NCI-H1048 (cell line): ENCODE data around the gene PAPPA2.
A peak's percentile ranks its signal among the peaks of the same experiment; 100 is the strongest.
"Not testable (repeated sequence)": the region's sequence is repeated elsewhere in the genome, so short reads cannot be mapped to it uniquely, and the experiment has no call there.

ENCODE experiments used
- DNase-seq: peaks from one replicate; lab custom pipeline; 2025; lab: John Stamatoyannopoulos, UW

Gene PAPPA2

GRCh38 chr1:176556288-176556687, 93.3 kb downstream of the PAPPA2 start:
- DNase-seq, result no peak

DNA sequence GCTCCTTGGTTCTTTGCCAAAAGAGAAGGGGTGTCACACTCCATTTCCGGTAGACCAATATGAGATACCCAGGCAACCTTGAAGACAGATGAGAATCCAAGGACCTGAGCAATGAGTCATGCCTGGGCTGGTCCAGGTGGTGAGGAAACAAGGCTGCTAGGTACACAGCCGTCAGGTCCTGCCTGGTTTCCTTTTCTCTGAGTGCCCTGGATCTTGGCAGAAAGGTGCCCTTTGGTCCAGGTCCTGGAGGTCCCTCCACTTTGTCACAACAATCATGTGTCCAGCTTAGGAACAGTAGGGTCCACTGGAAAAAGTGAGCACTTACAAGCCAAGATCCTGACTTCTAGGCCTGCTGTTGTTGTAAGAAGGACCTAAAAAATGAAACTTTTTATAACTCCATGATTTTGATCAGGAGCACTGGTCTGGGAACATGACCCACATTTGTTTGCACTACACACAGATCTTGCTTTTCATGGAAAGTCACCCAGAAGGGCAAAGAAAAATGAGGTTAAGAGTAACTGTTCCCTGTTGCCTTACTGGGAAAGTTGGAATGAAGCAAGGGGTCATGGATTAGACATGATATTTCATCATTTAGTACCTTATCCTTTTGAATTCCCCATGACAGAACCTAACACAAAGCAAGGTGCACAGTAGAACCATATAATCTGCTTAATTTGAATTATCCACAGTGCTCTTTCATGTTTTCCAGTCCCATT, 94.7 kb downstream of the PAPPA2 start:
- no peak for DNase-seq

- no peak for DNase-seq
Measured at GRCh38 chr1:176558561-176558960, 95.6 kb downstream of the PAPPA2 start.

GRCh38 chr1:176559474-176559873, 96.5 kb downstream of the PAPPA2 start:
- no peak for DNase-seq

GRCh38 chr1:176559878-176560277, 96.9 kb downstream of the PAPPA2 start:
- DNase-seq, result peak; percentile 68

GRCh38 chr1:176560681-176561080, 97.7 kb downstream of the PAPPA2 start:
- DNase-seq, result no peak

DNA sequence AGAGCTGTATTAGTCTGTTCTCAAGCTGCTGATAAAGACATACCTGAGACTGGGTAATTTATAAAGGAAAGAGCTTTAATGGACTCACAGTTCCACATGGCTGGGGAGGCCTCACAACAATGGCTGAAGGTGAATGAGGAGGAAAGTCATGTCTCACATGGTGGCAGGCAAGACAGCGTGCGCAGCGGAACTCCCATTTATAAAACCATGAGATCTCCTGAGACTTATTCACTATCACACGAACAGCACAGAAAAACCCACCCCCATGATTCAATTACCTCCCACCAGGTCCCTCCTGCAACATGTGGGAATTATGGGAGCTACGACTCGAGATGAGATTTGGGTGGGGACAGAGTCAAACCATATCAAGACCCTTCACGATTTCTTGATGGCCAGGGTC, 98.8 kb downstream of the PAPPA2 start:
- DNase-seq, result not testable (repeated sequence)

GRCh38 chr1:176566004-176566975, 103.3 kb downstream of the PAPPA2 start:
- no peak for DNase-seq

GRCh38 chr1:176567190-176567794, 104.3 kb downstream of the PAPPA2 start:
- DNase-seq, result no peak

DNA sequence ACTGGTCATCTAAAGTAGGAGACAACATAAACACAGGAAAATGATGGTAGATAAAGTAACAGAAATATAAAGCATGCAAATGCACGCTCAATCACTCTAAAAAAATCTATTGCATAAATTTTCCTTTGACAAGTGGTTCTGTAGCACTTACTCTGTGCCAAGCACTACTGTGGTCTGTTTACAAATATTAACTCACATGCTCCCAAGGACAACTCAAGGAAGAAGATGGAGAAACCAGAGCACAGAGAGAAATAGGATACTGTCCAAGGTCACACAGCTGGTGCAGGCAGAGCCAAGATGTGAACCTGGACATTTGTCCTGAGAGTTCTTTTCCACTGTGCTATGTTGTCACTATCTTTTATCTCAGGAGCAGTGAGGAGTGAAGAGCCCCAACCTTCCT, 105.2 kb downstream of the PAPPA2 start:
- DNase-seq, result no peak

- no peak for DNase-seq
Measured at GRCh38 chr1:176574756-176575155, 111.8 kb downstream of the PAPPA2 start.

DNA sequence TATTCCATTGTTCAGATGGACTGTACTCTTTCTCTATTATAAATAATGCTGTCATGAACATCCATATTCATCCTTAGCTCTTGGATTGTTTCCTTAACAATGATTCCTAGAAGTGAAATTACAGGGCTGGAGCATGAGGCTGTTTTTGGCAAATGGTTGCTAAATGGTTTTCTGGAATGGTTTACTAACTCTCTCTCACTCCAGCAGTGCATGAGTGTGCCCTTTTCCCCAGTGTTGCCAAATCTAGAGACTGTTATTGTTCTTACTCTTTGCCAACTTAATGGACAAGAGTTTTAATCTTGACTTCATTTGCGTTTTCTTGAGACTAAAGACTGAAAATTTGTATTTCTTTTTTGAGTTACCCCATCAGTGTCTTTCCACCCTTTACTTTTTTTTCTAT, 113.0 kb downstream of the PAPPA2 start:
- DNase-seq, result no peak

GRCh38 chr1:176576670-176577069, 113.7 kb downstream of the PAPPA2 start:
- DNase-seq, result no peak

DNA sequence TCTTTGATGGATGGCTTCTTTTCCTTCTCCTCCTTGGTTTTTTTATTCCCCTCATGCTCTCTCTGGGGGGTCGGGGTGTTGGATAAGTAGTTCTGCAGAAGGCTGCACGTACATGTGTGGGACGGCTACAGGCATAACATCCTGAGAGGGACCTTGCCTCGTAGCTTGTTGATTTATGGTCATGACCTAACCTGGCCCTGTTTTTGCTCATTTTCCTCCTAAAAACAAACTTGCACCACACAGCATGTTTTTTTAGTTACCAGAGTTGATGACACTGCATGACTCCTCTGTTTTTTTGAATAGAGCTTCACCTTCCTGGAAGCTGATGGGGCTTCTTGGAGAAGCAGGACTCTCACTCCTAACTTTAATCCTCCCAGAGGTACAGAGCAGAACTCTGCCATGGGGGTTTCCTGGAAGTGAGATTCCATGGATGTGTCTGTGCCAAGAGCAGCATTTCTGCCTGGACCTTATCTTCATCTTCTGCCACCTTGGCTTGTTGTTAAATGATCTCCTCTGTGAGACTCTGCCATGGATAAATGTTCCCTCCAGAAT, 114.7 kb downstream of the PAPPA2 start:
- DNase-seq, result no peak

- no peak for DNase-seq
Measured at GRCh38 chr1:176579087-176579486, 116.1 kb downstream of the PAPPA2 start.

- no peak for DNase-seq
Measured at GRCh38 chr1:176595217-176595616, 132.2 kb downstream of the PAPPA2 start.

DNA sequence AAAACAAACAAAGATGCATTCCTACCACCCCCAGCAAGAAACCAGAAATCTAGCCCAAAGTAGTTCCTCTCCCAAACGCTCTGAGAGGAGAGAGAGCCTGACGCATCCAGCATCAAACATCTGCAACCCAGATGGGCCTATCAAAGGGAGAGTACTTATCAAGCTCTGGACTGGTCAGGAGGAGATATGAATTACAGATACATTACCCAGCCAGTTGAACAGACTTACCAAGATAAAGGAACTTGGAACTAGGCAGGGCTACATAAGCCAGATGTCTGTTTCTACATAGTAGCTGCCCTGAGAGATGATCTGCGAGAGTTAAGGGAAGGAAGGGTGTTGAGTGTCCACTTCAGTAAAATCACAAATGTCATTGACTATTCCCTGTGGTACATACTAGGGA, 138.4 kb downstream of the PAPPA2 start:
- DNase-seq, result no peak

DNA sequence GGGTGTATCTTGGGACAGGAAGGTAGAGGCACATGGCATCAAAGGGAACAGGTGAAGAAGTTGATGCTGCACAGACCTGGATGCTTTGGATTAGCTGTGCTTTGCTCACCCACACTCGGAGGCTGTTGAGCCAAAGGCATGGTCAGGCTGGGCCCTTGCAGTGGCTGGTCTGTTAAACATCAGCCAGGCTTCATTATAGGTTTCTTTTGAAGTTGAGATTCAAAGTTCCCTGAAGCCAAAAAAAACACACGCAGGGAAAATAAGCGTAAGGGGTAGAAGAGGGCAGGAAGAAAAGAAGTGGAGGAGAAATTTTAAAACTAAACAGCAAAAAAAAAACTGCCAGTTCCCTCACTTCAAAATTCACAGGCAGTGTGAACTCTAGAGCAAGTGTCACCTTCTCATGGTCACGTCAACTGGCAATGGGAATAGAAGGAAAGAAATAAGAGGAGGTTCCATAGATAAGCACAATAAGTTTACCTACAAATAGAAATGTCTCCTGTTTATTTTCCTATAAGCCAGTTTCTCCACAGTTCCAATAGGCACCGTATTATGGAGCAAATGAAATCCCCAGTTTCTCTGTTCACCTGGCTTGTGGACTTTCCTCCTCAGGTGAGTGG, 139.5 kb downstream of the PAPPA2 start:
- no peak for DNase-seq

- no peak for DNase-seq
Measured at GRCh38 chr1:176603696-176604095, 140.7 kb downstream of the PAPPA2 start.

GRCh38 chr1:176604461-176604860, 141.5 kb downstream of the PAPPA2 start:
- DNase-seq, result no peak

DNA sequence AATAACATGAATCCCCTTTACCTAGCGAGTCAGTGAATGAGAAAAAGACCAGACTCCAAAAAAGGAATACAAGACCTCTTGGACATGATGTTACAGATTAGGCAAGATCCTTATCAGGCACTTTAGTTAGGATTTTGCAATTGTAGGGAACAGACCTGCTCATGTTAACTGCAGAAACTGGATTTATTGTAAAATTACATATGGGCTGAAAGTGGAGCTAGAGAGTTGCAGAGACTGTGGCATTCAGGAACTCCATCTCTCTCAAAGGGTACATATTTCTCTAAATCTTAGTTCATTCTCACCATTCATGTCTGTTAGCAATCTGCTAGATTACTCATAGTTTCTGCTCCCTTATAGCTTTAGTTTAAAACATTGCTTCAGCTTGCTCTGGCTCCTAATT, 142.2 kb downstream of the PAPPA2 start:
- DNase-seq, result no peak
